GM13977 (cell line): ENCODE results near the gene CERS4.
"Not testable (repeated sequence)": the region's sequence is repeated elsewhere in the genome, so short reads cannot be mapped to it uniquely, and the experiment has no call there.

Experiments
- DNase-seq: peaks from one replicate; pipeline ENCODE4 v3.0.0; 2012; ENCODE audit warnings: low spot score
- CTCF ChIP-seq: IDR thresholded peaks from 2 replicates; pipeline ENCODE4 v1.5.1; 2012; ENCODE audit warnings: mild to moderate bottlenecking, control low read depth; ENCODE audit not compliant: insufficient read depth; ENCODE audit errors: extremely low read depth, missing control alignments
- in situ Hi-C: fragments of 300-500 bp; cut with MboI; formaldehyde crosslinking; loops from one replicate; pipeline ENCODE4 v1.12.0; 2022; ENCODE audit warnings: low sequenced_read_pairs, low pct_unique_long_range_greater_than_20kb, mixed read lengths, inconsistent platforms; ENCODE audit not compliant: unreplicated experiment

Gene CERS4

GRCh38 chr19:8244442-8244841 is 35.3 kb downstream of the CERS4 start:
- in situ Hi-C loops = loop anchor here (5.0 kb wide), 1 partner anchor 87 kb away; no protein-coding TSS in a partner anchor
- TF ChIP-seq CTCF = no peak
- no peak for DNase-seq

- in situ Hi-C loops = no loop called here
- TF ChIP-seq CTCF = no peak
- no peak for DNase-seq
Measured at GRCh38 chr19:8245869-8246835, 37.0 kb downstream of the CERS4 start.

GRCh38 chr19:8247129-8247890 is 38.1 kb downstream of the CERS4 start:
- DNase-seq, in situ Hi-C loops: not testable (repeated sequence)

- DNase-seq = no peak
- TF ChIP-seq CTCF = no peak
- in situ Hi-C loops = no loop called here
Measured at GRCh38 chr19:8248348-8249328, 39.5 kb downstream of the CERS4 start.

- in situ Hi-C loops = no loop called here
- no peak for DNase-seq
- no peak for TF ChIP-seq CTCF
Measured at GRCh38 chr19:8250596-8250995, 41.4 kb downstream of the CERS4 start.

GRCh38 chr19:8251025-8251472 is 41.9 kb downstream of the CERS4 start:
- in situ Hi-C loops = no loop called here
- no peak for TF ChIP-seq CTCF
- no peak for DNase-seq
